Astrocyte of the spinal cord (primary cell): ENCODE measurements around the gene IQCC.

ENCODE experiments used
- DNase-seq: peaks from one replicate; pipeline ENCODE4 v3.0.0; 2011; ENCODE audit warnings: low read depth, low spot score
- H3K4me3 ChIP-seq: 2 replicates; pipeline ENCODE4 v1.5.1; 2011; ENCODE audit warnings: low read depth, mild to moderate bottlenecking, low read length, moderate library complexity
- in situ Hi-C: cut with HindIII; loops from 2 replicates; pipeline ENCODE4 v1.10.0; 2017; ENCODE audit warnings: low sequenced_read_pairs
- TF ChIP-seq, protein P1 (sequence below): IDR thresholded peaks from 2 replicates; pipeline ENCODE4 v1.5.1; 2012; ENCODE audit warnings: low read depth, mild to moderate bottlenecking, low read length, inconsistent platforms

IQCC gene

DNA sequence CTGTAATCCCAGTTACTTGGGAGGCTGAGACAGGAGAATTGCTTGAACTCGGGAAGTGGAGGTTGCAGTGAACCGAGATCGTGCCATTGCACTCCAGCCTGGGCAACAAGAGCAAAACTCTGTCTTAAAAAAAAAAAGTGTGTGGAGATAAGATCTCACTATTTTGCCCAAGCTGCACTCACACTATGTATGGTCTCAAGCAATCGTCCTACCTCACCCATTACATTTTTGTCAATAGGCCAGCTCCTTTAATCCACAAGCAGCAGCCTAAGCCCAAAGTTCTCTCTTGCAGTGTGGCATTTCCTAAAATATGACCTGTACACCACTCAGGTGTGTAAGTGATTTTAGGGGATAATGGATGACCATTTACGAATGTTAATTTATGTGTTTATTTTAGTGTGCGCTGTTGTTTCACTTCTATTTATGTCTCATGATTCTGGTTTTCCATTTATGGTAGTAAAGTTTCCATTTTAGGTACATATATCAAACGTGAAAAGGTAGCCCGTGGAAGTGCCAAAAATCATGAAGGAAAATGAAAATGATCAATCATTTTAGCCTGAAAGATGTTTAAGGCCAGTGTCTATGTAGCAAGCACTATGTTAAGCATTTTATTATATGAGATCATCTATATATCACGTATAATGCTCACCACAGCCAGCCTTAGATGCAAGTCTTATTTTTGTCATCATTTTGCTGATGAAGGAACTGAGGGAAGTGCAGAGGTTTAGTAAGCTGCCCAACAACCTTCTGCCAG, 51.2 kb downstream of the IQCC start:
- no peak overlapping the region for H3K4me3 ChIP-seq
- no peak for DNase-seq

DNA sequence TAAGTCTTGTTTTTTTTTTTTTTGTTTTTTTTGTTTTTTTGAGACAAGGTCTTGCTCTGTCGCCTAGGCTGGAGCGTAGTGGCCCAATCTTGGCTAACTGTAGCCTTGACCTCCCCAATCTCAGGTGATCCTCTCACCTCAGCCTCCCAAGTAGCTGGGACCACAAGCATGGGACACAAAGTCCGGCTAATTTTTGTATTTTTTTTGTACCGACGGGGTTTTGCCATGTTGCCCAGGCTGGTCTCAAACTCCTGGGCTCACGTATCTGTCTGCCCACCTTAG, 51.7 kb downstream of the IQCC start:
- no peak for DNase-seq
- in situ Hi-C loops: no loop called here
- TF ChIP-seq, protein P1, sequence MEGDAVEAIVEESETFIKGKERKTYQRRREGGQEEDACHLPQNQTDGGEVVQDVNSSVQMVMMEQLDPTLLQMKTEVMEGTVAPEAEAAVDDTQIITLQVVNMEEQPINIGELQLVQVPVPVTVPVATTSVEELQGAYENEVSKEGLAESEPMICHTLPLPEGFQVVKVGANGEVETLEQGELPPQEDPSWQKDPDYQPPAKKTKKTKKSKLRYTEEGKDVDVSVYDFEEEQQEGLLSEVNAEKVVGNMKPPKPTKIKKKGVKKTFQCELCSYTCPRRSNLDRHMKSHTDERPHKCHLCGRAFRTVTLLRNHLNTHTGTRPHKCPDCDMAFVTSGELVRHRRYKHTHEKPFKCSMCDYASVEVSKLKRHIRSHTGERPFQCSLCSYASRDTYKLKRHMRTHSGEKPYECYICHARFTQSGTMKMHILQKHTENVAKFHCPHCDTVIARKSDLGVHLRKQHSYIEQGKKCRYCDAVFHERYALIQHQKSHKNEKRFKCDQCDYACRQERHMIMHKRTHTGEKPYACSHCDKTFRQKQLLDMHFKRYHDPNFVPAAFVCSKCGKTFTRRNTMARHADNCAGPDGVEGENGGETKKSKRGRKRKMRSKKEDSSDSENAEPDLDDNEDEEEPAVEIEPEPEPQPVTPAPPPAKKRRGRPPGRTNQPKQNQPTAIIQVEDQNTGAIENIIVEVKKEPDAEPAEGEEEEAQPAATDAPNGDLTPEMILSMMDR: no peak
- H3K4me3 ChIP-seq: no peak overlapping the region

More for the DNA sequence above, 51.2 kb downstream of the IQCC start:
- in situ Hi-C loops: no loop called here
- TF ChIP-seq, protein P1: no peak
